ENCODE data around the gene TIMP4. TPM values are rescaled to one million over a fixed set of nuclear protein-coding genes. Genes with fewer than 3 reads are reported as not detected.

Gene TIMP4
- total and polyA plus RNA-seq, 5 donors, result 13.7 to 33.7 (median 18.6) TPM

Other genes starting within 250 kb of the TIMP4 start
- 1 to 10 TPM in 1 of 4 donors, under 1 TPM in 3; 0.26 to 2.8 (median 0.87) TPM for gene SYN2, start 154.5 kb downstream of the TIMP4 start, total RNA-seq
- gene SYN2, start 154.5 kb downstream of the TIMP4 start, polyA plus RNA-seq, result 3.6 TPM
- 10 to 100 TPM; 10.4 to 18.9 (median 15.1) TPM for gene PPARG, start 130.2 kb upstream of the TIMP4 start, total RNA-seq
- 16.7 TPM for gene PPARG, start 130.2 kb upstream of the TIMP4 start, polyA plus RNA-seq

All from right cardiac atrium (tissue), 5 donors.